Coronary artery (tissue), 2 donors: Measurements from ENCODE around the gene CACNG8.
"Not testable (repeated sequence)": the region's sequence is repeated elsewhere in the genome, so short reads cannot be mapped to it uniquely, and the experiment has no call there.

Experiments
- DNase-seq: peaks from one replicate; pipeline ENCODE4 v3.0.0-alpha.2; 2017; ENCODE audit warnings: low spot score
- H3K27ac ChIP-seq, 2 donors: fragments of 200-600 bp; sonication (generic); one replicate each; pipeline ENCODE4 v1.5.1; 2016 to 2019
- H3K4me3 ChIP-seq: fragments of 200-600 bp; sonication (generic); 2 replicates; pipeline ENCODE4 v1.5.1; 2016; ENCODE audit warnings: mild to moderate bottlenecking, moderate library complexity
- CTCF ChIP-seq: fragments of 200-600 bp; sonication (generic); IDR thresholded peaks from one replicate; pipeline ENCODE4 v1.5.1; 2019; ENCODE audit warnings: antibody characterized with exemption

The CACNG8 gene

GRCh38 chr19:53944416-53944815 lies 18.3 kb upstream of the CACNG8 start:
- Histone ChIP-seq H3K27ac (no peak overlapping the region), H3K4me3 (no peak overlapping the region)
- no peak for TF ChIP-seq CTCF
- DNase-seq = no peak

GRCh38 chr19:53944933-53945332 lies 17.8 kb upstream of the CACNG8 start:
- no peak overlapping the region for H3K27ac ChIP-seq
- TF ChIP-seq CTCF = no peak
- no peak overlapping the region for H3K4me3 ChIP-seq
- no peak for DNase-seq

- Histone ChIP-seq H3K27ac (no peak overlapping the region), H3K4me3 (no peak overlapping the region)
- TF ChIP-seq CTCF = no peak
- no peak for DNase-seq
Measured at GRCh38 chr19:53945441-53945840, 17.3 kb upstream of the CACNG8 start.

- DNase-seq = no peak
- no peak for TF ChIP-seq CTCF
- no peak overlapping the region for H3K27ac ChIP-seq
- H3K4me3 ChIP-seq = no peak overlapping the region
Measured at GRCh38 chr19:53945998-53946397, 16.7 kb upstream of the CACNG8 start.

- DNase-seq = no peak
- no peak overlapping the region for H3K4me3 ChIP-seq
- no peak overlapping the region for H3K27ac ChIP-seq
- TF ChIP-seq CTCF = no peak
Measured at GRCh38 chr19:53947624-53948023, 15.1 kb upstream of the CACNG8 start.

GRCh38 chr19:53948611-53949010 lies 14.1 kb upstream of the CACNG8 start:
- DNase-seq, H3K4me3 ChIP-seq: not testable (repeated sequence)

GRCh38 chr19:53951436-53951835 lies 11.3 kb upstream of the CACNG8 start:
- no peak overlapping the region for H3K27ac ChIP-seq
- no peak for TF ChIP-seq CTCF
- no peak overlapping the region for H3K4me3 ChIP-seq
- DNase-seq = no peak

More at GRCh38 chr19:53948611-53949010, 14.1 kb upstream of the CACNG8 start:
- H3K27ac ChIP-seq = not testable (repeated sequence)

- no peak overlapping the region for H3K27ac ChIP-seq
- DNase-seq = no peak
- H3K4me3 ChIP-seq = no peak overlapping the region
- TF ChIP-seq CTCF = no peak
Measured at GRCh38 chr19:53951947-53952346, 10.8 kb upstream of the CACNG8 start.
